GM12864 (cell line): Measurements from ENCODE around the gene TULP3.

Experiments
- DNase-seq: peaks from one replicate; pipeline ENCODE4 v3.0.0-alpha.2; 2011; ENCODE audit warnings: low read depth
- H3K4me3 ChIP-seq: 2 replicates; pipeline ENCODE4 v1.5.1; 2011; ENCODE audit warnings: mild to moderate bottlenecking, low read depth, low read length, control low read depth
- CTCF ChIP-seq: IDR thresholded peaks from 2 replicates; pipeline ENCODE4 v1.5.1; 2011; ENCODE audit warnings: low read depth, mild to moderate bottlenecking, moderate library complexity, low read length, control low read depth, inconsistent platforms; ENCODE audit errors: missing control alignments

TULP3 gene

GRCh38 chr12:2959192-2959504 lies 68.5 kb downstream of the TULP3 start, which contains the start of gene TEAD4:
TEAD4 (plus strand) TSS chr12:2959397.
- no peak for TF ChIP-seq CTCF
- peak within 1 kb of the TSS; percentile 63 for H3K4me3 ChIP-seq
- no peak for DNase-seq

DNA sequence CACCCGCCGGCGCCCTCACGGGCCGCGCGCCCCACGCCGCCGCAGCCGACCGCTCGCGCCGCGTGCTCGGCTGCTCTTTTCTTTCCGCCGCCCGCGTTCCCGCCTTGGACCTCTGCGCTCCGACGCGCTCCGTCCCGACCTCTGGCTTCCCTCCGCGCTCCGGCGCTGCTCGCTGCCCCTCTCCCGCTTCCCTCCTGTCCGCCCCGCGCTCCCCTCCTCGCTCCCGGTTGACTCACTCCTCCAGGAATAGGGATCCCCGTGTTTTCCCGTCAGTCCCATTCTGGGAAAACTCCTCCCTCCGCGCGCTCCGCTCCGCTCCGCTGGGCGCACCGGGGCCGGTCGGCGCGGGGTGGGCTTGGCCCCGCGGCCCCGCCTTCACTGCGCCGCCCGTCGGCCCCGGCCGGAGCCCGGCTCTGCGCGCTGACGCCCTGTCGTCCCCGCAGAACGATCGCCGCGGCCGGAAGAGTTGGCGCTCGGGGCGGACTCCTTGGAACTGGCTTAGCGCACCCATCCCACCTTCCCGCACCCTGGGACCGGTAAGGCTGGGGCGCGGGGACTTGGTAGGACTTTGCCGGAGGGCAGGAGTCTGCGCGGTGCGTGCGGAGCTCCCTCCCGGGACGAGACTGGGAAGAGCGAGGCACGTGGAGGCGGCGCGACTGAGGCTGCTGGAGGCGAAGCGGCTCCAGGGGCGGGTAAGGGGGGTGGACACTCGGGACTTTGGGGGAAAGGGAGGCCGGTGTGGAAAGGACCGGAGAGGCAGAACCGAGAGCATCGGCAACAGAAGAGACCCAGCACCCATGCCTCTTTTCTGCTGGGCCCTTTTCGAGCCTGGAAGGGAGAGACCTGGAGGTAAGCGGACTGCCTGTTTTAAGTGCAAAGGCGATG lies 69.1 kb downstream of the TULP3 start:
- DNase-seq: no peak
- TF ChIP-seq CTCF: no peak
- H3K4me3 ChIP-seq: peak overlapping the region; percentile 63

GRCh38 chr12:2960390-2960956 lies 69.8 kb downstream of the TULP3 start:
- DNase-seq: peak; percentile 35
- no peak for TF ChIP-seq CTCF
- peak overlapping the region; percentile 63 for H3K4me3 ChIP-seq

DNA sequence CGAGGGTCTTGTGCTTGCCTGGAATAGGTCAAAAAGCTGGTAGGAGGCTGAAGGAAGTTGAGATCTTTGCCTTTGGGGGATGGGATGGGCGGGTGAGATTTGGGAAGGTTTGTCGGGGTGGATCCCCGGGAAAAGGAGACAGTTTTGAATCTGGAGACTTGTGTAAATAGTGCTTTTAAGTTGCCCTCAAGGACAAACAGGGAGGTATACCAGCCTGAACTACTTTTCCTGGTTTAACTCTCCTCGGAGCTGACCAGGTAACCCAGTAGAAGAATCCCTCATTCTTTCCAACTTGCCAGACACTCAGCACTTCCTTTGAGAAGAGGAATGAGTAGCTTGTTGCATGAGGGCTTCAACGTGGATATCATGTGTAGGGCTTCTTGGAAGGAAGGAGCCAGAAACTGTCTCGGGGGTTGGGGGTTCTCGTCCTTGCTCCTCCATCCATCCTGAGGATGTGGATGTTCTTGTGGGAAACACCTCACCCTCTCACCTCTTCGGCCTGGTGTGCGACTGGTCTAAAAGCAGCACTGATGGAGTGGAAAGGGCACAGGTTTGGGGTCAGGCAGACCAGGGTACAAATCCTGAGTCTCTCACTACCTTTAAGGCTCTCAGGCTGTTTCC lies 70.4 kb downstream of the TULP3 start:
- H3K4me3 ChIP-seq: peak overlapping the region; percentile 63
- TF ChIP-seq CTCF: no peak
- no peak for DNase-seq

- no peak overlapping the region for H3K4me3 ChIP-seq
- no peak for TF ChIP-seq CTCF
- DNase-seq: no peak
Observed at GRCh38 chr12:2961705-2962104, 71.0 kb downstream of the TULP3 start.

GRCh38 chr12:2963154-2963759 lies 72.6 kb downstream of the TULP3 start:
- H3K4me3 ChIP-seq: no peak overlapping the region
- no peak for DNase-seq
- TF ChIP-seq CTCF: no peak
